PC-9 (cell line): ENCODE measurements around the gene STXBP5.

Source experiments
- EZH2 ChIP-seq: fragments of 200-600 bp; sonication (generic); IDR thresholded peaks from 2 replicates; pipeline ENCODE4 v1.8.0; 2017; ENCODE audit warnings: antibody characterized with exemption, low read depth
- TF ChIP-seq, protein P1 (sequence below): fragments of 200-600 bp; sonication (generic); conservative IDR thresholded peaks from 2 replicates; pipeline ENCODE4 v1.6.1; 2017; ENCODE audit warnings: mixed run types, antibody characterized with exemption, mild to moderate bottlenecking, moderate library complexity

- TF ChIP-seq, protein P1, sequence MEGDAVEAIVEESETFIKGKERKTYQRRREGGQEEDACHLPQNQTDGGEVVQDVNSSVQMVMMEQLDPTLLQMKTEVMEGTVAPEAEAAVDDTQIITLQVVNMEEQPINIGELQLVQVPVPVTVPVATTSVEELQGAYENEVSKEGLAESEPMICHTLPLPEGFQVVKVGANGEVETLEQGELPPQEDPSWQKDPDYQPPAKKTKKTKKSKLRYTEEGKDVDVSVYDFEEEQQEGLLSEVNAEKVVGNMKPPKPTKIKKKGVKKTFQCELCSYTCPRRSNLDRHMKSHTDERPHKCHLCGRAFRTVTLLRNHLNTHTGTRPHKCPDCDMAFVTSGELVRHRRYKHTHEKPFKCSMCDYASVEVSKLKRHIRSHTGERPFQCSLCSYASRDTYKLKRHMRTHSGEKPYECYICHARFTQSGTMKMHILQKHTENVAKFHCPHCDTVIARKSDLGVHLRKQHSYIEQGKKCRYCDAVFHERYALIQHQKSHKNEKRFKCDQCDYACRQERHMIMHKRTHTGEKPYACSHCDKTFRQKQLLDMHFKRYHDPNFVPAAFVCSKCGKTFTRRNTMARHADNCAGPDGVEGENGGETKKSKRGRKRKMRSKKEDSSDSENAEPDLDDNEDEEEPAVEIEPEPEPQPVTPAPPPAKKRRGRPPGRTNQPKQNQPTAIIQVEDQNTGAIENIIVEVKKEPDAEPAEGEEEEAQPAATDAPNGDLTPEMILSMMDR: no peak
- TF ChIP-seq EZH2: no peak
Measured at GRCh38 chr6:147389463-147389862, 185.2 kb downstream of the STXBP5 start.
